ENCODE results near the gene GINS1.

DNA sequence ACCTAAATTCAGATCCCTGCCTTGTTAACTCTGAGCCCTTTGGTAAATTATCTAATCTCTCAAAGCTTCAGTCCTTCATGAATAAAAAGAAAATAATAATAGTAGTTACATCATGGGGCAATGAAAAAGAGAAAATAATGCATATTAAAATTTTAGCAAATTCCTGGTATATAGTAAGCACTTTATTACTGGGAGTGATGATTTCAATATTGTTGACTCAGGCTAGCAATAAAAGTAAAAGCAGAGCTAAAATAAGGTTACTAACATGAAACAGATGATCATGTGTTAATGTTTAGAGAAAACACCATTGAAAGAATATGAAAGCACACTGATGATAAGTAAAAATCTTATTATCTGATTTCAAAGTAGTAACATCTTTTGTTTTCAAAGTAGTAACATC lies 13.6 kb downstream of the GINS1 start:
- TF ChIP-seq POLR2A (IDR thresholded peaks at IDR 0.05) = no peak
- TF ChIP-seq, protein P1, sequence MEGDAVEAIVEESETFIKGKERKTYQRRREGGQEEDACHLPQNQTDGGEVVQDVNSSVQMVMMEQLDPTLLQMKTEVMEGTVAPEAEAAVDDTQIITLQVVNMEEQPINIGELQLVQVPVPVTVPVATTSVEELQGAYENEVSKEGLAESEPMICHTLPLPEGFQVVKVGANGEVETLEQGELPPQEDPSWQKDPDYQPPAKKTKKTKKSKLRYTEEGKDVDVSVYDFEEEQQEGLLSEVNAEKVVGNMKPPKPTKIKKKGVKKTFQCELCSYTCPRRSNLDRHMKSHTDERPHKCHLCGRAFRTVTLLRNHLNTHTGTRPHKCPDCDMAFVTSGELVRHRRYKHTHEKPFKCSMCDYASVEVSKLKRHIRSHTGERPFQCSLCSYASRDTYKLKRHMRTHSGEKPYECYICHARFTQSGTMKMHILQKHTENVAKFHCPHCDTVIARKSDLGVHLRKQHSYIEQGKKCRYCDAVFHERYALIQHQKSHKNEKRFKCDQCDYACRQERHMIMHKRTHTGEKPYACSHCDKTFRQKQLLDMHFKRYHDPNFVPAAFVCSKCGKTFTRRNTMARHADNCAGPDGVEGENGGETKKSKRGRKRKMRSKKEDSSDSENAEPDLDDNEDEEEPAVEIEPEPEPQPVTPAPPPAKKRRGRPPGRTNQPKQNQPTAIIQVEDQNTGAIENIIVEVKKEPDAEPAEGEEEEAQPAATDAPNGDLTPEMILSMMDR (IDR thresholded peaks at IDR 0.05) = no peak
